KMS-11 (cell line): ENCODE results near the gene SND1.

Experiments
- H2AFZ ChIP-seq: fragments of 200-600 bp; sonication (generic); 2 replicates; pipeline ENCODE4 v1.6.1; 2016; ENCODE audit warnings: antibody characterized with exemption, mixed run types, low read depth
- H3K27ac ChIP-seq: fragments of 200-600 bp; sonication (generic); 2 replicates; pipeline ENCODE4 v1.6.1; 2016; ENCODE audit warnings: mild to moderate bottlenecking, mixed run types
- H3K27me3 ChIP-seq: fragments of 200-600 bp; sonication (generic); 2 replicates; pipeline ENCODE4 v1.6.1; 2017; ENCODE audit warnings: mild to moderate bottlenecking, low read depth, mixed run types, moderate library complexity; ENCODE audit not compliant: insufficient read depth
- H3K36me3 ChIP-seq: fragments of 200-600 bp; sonication (generic); 2 replicates; pipeline ENCODE4 v1.6.1; 2017; ENCODE audit warnings: mild to moderate bottlenecking, mixed run types; ENCODE audit not compliant: insufficient read depth
- H3K4me1 ChIP-seq: fragments of 200-600 bp; sonication (generic); 2 replicates; pipeline ENCODE4 v1.6.1; 2016; ENCODE audit warnings: mild to moderate bottlenecking, low read depth, mixed run types; ENCODE audit not compliant: poor library complexity, severe bottlenecking
- H3K4me2 ChIP-seq: fragments of 200-600 bp; sonication (generic); 2 replicates; pipeline ENCODE4 v1.7.0; 2016; ENCODE audit warnings: mild to moderate bottlenecking, mixed run types
- H3K4me3 ChIP-seq: fragments of 200-600 bp; sonication (generic); IDR thresholded peaks from 2 replicates; pipeline ENCODE4 v1.6.1; 2017; ENCODE audit warnings: low read depth, low read length, mixed read lengths; ENCODE audit not compliant: insufficient read depth
- H3K79me2 ChIP-seq: fragments of 200-600 bp; sonication (generic); 2 replicates; pipeline ENCODE4 v1.6.1; 2016; ENCODE audit warnings: low read depth, mixed run types; ENCODE audit not compliant: insufficient read depth
- H3K9ac ChIP-seq: fragments of 200-600 bp; sonication (generic); 2 replicates; pipeline ENCODE4 v1.6.1; 2016; ENCODE audit warnings: mild to moderate bottlenecking, mixed run types
- H4K20me1 ChIP-seq: fragments of 200-600 bp; sonication (generic); 2 replicates; pipeline ENCODE4 v1.6.1; 2016; ENCODE audit warnings: mild to moderate bottlenecking, mixed run types; ENCODE audit not compliant: insufficient read depth
- TF ChIP-seq, protein P1 (sequence below): fragments of 200-600 bp; sonication (generic); conservative IDR thresholded peaks from 2 replicates; pipeline ENCODE4 v1.6.1; 2017; ENCODE audit warnings: low read depth, mild to moderate bottlenecking, antibody characterized with exemption, low read length, moderate library complexity, mixed read lengths

SND1 gene

DNA sequence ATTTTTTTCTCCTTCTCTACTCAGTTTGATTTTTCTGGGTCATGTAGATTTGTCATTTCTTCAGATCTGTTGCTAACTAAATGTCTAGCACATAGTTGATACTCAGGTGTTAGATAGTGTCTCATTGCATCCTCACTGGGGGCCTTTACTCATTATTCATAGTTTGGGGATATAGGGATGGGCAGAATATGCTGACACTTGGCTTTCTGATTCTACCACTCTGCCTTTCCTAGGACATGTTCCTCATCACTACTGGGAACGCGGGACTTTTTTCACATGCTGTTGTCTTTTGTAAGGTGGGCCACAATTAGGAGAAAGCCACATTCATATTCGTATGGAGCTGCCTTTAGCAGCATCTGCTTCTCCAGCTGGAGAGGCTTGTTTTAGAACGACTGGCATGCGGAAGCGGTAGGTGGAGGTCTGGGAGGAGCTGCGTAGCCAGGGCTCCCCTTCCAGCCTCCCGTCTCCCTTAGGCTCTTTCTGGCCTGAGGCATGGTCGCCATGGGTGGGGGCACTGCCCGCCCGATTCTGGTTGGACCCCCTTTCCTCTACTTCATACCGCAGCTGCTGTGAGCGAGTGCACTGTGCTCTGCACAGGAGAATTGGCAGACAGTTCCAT is 78.8 kb downstream of the SND1 start:
- no peak overlapping the region for H3K4me3 ChIP-seq
- H2AFZ ChIP-seq, result no peak overlapping the region
- H3K4me1 ChIP-seq, result peaks cover 13% of the 10 kb centered on the region
- TF ChIP-seq, protein P1, sequence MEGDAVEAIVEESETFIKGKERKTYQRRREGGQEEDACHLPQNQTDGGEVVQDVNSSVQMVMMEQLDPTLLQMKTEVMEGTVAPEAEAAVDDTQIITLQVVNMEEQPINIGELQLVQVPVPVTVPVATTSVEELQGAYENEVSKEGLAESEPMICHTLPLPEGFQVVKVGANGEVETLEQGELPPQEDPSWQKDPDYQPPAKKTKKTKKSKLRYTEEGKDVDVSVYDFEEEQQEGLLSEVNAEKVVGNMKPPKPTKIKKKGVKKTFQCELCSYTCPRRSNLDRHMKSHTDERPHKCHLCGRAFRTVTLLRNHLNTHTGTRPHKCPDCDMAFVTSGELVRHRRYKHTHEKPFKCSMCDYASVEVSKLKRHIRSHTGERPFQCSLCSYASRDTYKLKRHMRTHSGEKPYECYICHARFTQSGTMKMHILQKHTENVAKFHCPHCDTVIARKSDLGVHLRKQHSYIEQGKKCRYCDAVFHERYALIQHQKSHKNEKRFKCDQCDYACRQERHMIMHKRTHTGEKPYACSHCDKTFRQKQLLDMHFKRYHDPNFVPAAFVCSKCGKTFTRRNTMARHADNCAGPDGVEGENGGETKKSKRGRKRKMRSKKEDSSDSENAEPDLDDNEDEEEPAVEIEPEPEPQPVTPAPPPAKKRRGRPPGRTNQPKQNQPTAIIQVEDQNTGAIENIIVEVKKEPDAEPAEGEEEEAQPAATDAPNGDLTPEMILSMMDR, result no peak
- H3K36me3 ChIP-seq, result peaks cover 5% of the 10 kb centered on the region; the same call in 1 of the 2 replicates
- no peaks in the 10 kb centered on the region; the same call in 1 of the 2 replicates for H4K20me1 ChIP-seq
- no peak overlapping the region for H3K27ac ChIP-seq
- peaks cover 20% of the 10 kb centered on the region; the same call in 1 of the 2 replicates for H3K79me2 ChIP-seq
- H3K4me2 ChIP-seq, result no peak overlapping the region
- H3K27me3 ChIP-seq, result no peaks in the 10 kb centered on the region
- H3K9ac ChIP-seq, result no peak overlapping the region

DNA sequence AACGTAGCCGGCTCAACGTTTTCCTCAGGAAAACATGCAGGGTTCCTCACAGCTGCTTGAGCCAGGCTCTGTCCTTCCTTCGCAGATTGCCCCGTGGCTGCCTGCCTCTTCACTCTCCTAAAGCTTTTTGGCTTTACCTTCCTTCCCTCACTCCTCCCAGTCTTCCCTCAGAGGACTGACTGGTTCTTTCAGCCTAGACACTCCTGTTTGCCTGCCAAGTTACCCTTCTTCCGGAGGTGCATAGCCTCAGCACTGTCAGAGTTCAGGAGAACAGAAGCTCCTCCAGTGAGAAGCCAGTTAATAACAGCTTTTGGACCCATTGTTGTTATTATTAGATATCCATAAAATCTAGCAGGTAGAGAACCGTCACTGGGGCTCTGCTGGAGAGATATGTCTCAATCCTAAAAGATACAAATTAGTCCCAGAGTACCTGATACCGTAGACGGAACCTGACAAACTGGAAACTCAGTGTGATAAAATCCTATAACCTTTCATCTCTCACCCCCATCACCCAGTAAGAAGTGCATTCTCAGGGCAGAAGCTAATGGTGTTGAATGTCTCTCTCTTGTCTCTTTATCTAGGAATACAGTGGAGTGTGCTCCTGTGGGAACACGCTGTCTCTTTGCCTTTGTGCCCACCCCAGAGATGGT is 79.6 kb downstream of the SND1 start:
- Histone ChIP-seq H3K79me2 (peaks cover 20% of the 10 kb centered on the region; the same call in 1 of the 2 replicates), H3K27me3 (no peaks in the 10 kb centered on the region), H3K4me3 (no peak overlapping the region), H2AFZ (no peak overlapping the region), H4K20me1 (no peaks in the 10 kb centered on the region; the same call in 1 of the 2 replicates), H3K4me1 (peaks cover 13% of the 10 kb centered on the region), H3K4me2 (no peak overlapping the region), H3K36me3 (peaks cover 8% of the 10 kb centered on the region; the same call in 1 of the 2 replicates), H3K27ac (no peak overlapping the region), H3K9ac (no peak overlapping the region)
- TF ChIP-seq, protein P1, result no peak

DNA sequence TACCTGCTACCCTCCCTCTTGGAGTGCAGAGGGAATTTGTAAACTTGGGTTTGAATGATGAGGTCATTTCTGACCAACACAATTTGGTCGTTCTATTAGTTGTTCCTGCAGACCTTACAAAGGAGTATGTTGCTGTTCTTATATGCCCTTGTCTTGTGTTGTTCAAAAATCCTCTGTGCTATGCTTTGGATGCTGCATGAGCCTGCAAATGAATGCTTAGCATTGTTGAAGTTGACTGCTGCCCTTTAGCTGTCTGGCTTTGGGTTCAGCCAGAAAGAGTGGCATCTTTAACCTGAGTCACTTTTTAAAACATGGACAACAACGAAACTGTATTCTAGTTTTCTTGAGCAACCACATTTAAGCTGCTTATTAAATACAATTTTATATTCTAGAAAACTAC is 80.3 kb downstream of the SND1 start:
- no peaks in the 10 kb centered on the region for H3K27me3 ChIP-seq
- peaks cover 20% of the 10 kb centered on the region; the same call in 1 of the 2 replicates for H3K79me2 ChIP-seq
- H3K4me3 ChIP-seq, result no peak overlapping the region
- H2AFZ ChIP-seq, result no peak overlapping the region
- no peak overlapping the region for H3K27ac ChIP-seq
- H4K20me1 ChIP-seq, result no peaks in the 10 kb centered on the region; the same call in 1 of the 2 replicates
- peaks cover 13% of the 10 kb centered on the region for H3K4me1 ChIP-seq
- no peak overlapping the region for H3K9ac ChIP-seq
- TF ChIP-seq, protein P1, result no peak
- no peak overlapping the region for H3K4me2 ChIP-seq
- H3K36me3 ChIP-seq, result peaks cover 8% of the 10 kb centered on the region; the same call in 1 of the 2 replicates

DNA sequence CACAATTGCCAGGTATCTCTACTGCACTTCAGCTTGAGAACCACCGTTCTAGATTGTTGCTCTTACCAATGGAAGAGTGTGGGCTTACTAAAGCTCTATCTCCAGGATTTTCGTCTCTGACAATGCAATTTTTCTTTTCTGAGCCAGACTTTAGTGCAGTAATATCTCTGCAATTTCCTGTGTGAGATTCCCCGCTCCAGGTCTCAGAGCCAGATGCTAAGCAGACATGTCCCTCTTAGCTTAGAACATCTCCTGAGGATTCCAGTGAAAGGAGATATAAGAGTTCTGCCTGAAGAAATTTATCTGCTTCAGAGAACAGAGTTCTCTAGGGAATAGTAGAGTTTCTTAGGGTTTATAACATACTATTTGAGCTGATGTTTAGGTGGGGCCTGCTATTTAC is 82.0 kb downstream of the SND1 start:
- Histone ChIP-seq H3K4me2 (no peak overlapping the region), H3K79me2 (peaks cover 16% of the 10 kb centered on the region; the same call in 1 of the 2 replicates), H3K27ac (no peak overlapping the region), H3K36me3 (peaks cover 8% of the 10 kb centered on the region; the same call in 1 of the 2 replicates), H3K27me3 (no peaks in the 10 kb centered on the region), H3K4me1 (peaks cover 13% of the 10 kb centered on the region), H3K9ac (no peak overlapping the region), H3K4me3 (no peak overlapping the region), H2AFZ (no peak overlapping the region), H4K20me1 (peaks cover under 1% of the 10 kb centered on the region; the same call in 1 of the 2 replicates)
- TF ChIP-seq, protein P1, result no peak
